HEK293T (cell line): ENCODE results near the gene SCNN1A.

Experiments
- BHLHE40 ChIP-seq: fragments of 450-650 bp; IDR thresholded peaks from 2 replicates; pipeline ENCODE4 v1.6.1; 2016; ENCODE audit warnings: mild to moderate bottlenecking, moderate library complexity, borderline replicate concordance
- SUZ12 ChIP-seq: fragments of 450-650 bp; IDR thresholded peaks from 2 replicates; pipeline ENCODE4 v1.6.1; 2016; ENCODE audit warnings: mild to moderate bottlenecking
- TARDBP ChIP-seq: fragments of 450-650 bp; IDR thresholded peaks from 2 replicates; pipeline ENCODE4 v1.6.1; 2016
- ZNF384 ChIP-seq: fragments of 450-650 bp; IDR thresholded peaks from 2 replicates; pipeline ENCODE4 v1.6.1; 2016

- TF ChIP-seq ZNF384 (no peak), SUZ12 (no peak), BHLHE40 (no peak), TARDBP (no peak)
Observed at GRCh38 chr12:6387541-6387940, 12.2 kb upstream of the SCNN1A start.
